T-helper 2 cell treated with Interferon-gamma antibody and Interleukin-4, amounts not matched to agents 5 μg/mL and 100 μg/mL, for 36 hours (primary cell): ENCODE data around the gene CRAMP1.
A peak's percentile ranks its signal among the peaks of the same experiment; 100 is the strongest.
"Not testable (repeated sequence)": the region's sequence is repeated elsewhere in the genome, so short reads cannot be mapped to it uniquely, and the experiment has no call there.

Source experiments
- DNase-seq: peaks from one replicate; pipeline ENCODE4 v3.0.0; 2021; ENCODE audit warnings: low spot score
- H3K27ac Mint-ChIP-seq: one replicate; pipeline ENCODE4 v1.8.0; 2021; ENCODE audit warnings: mild to moderate bottlenecking, mixed read lengths
- H3K27me3 Mint-ChIP-seq: one replicate; pipeline ENCODE4 v1.8.0; 2021; ENCODE audit warnings: low read depth, mixed read lengths
- H3K36me3 Mint-ChIP-seq: one replicate; pipeline ENCODE4 v1.8.0; 2021; ENCODE audit warnings: low read depth, mixed read lengths
- H3K4me1 Mint-ChIP-seq: one replicate; pipeline ENCODE4 v1.8.0; 2021; ENCODE audit warnings: low read depth, mixed read lengths
- H3K4me3 Mint-ChIP-seq: one replicate; pipeline ENCODE4 v1.8.0; 2022; ENCODE audit warnings: mild to moderate bottlenecking, moderate library complexity, mixed read lengths
- H3K9me3 Mint-ChIP-seq: one replicate; pipeline ENCODE4 v1.8.0; 2021; ENCODE audit warnings: mixed read lengths

CRAMP1 gene

GRCh38 chr16:1718236-1718635, 106.1 kb downstream of the CRAMP1 start:
- H3K9me3 Mint-ChIP-seq, H3K4me3 Mint-ChIP-seq, H3K27ac Mint-ChIP-seq, H3K36me3 Mint-ChIP-seq, H3K27me3 Mint-ChIP-seq, DNase-seq: not testable (repeated sequence)
- H3K4me1 Mint-ChIP-seq, result peaks cover 16% of the 10 kb centered on the region

GRCh38 chr16:1719559-1720229, 107.5 kb downstream of the CRAMP1 start:
- H3K4me1 Mint-ChIP-seq, result peaks cover 22% of the 10 kb centered on the region
- not testable (repeated sequence) for H3K4me3 Mint-ChIP-seq, DNase-seq

GRCh38 chr16:1721372-1721771, 109.2 kb downstream of the CRAMP1 start:
- H3K36me3 Mint-ChIP-seq, result peaks cover 3% of the 10 kb centered on the region
- H3K27ac Mint-ChIP-seq, result no peak overlapping the region
- DNase-seq, result no peak
- H3K27me3 Mint-ChIP-seq, result no peaks in the 10 kb centered on the region
- H3K4me3 Mint-ChIP-seq, result no peak overlapping the region
- peaks cover 22% of the 10 kb centered on the region for H3K4me1 Mint-ChIP-seq
- H3K9me3 Mint-ChIP-seq, result no peaks in the 10 kb centered on the region

More at GRCh38 chr16:1719559-1720229, 107.5 kb downstream of the CRAMP1 start:
- H3K27ac Mint-ChIP-seq, result peak overlapping the region; percentile 45
- H3K36me3 Mint-ChIP-seq, H3K27me3 Mint-ChIP-seq, H3K9me3 Mint-ChIP-seq: not testable (repeated sequence)

GRCh38 chr16:1723450-1724147, 111.4 kb downstream of the CRAMP1 start:
- H3K27me3 Mint-ChIP-seq, result no peaks in the 10 kb centered on the region
- peak overlapping the region; percentile 34 for H3K4me3 Mint-ChIP-seq
- peaks cover 9% of the 10 kb centered on the region for H3K36me3 Mint-ChIP-seq
- peak; percentile 18 for DNase-seq
- peak overlapping the region; percentile 71 for H3K27ac Mint-ChIP-seq
- H3K4me1 Mint-ChIP-seq, result peaks cover 22% of the 10 kb centered on the region
- H3K9me3 Mint-ChIP-seq, result no peaks in the 10 kb centered on the region

GRCh38 chr16:1724491-1724890, 112.3 kb downstream of the CRAMP1 start:
- Mint-ChIP-seq H3K4me1 (peaks cover 17% of the 10 kb centered on the region), H3K4me3 (no peak overlapping the region), H3K36me3 (peaks cover 13% of the 10 kb centered on the region), H3K27ac (no peak overlapping the region), H3K9me3 (no peaks in the 10 kb centered on the region), H3K27me3 (no peaks in the 10 kb centered on the region)
- no peak for DNase-seq

GRCh38 chr16:1726661-1727502, 114.7 kb downstream of the CRAMP1 start:
- Mint-ChIP-seq H3K36me3 (peaks cover 10% of the 10 kb centered on the region), H3K4me3 (no peak overlapping the region), H3K4me1 (peaks cover 9% of the 10 kb centered on the region), H3K27me3 (no peaks in the 10 kb centered on the region), H3K9me3 (no peaks in the 10 kb centered on the region), H3K27ac (no peak overlapping the region)
- DNase-seq, result no peak
